HCT116 (cell line): Measurements from ENCODE around the gene TCF7L2. TPM values are rescaled to one million over a fixed set of nuclear protein-coding genes. Genes with fewer than 3 reads are reported as not detected.
A peak's percentile ranks its signal among the peaks of the same experiment; 100 is the strongest.

Experiments used
- ATAC-seq: fragments of 200-7000 bp; cut with Tn5 transposase; 2 replicates; pipeline ENCODE4 v1.9.1; 2020; ENCODE audit warnings: mild to moderate bottlenecking, moderate library complexity
- BruUV-seq: library from RNA; stranded (reverse); fragments of 400-500 nt; replicated peaks from 2 replicates; lab custom pipeline; 2021; lab: Mats Ljungman, UMichigan
- CTCF ChIA-PET: fragments of 300-600 bp; sonication (Branson Sonifier 250); formaldehyde crosslinking; loops from one replicate; lab custom pipeline; 2021; ENCODE audit warnings: antibody characterized with exemption; lab: Charles Lee
- POLR2A ChIA-PET: fragments of 300-600, 350-600 bp; sonication (Branson Sonifier 250); formaldehyde crosslinking; loops from one replicate; lab custom pipeline; 2021; ENCODE audit warnings: antibody characterized with exemption; lab: Charles Lee
- RAD21 ChIA-PET, 2 experiments: fragments of 300-600 bp; sonication (Branson Sonifier 250); formaldehyde crosslinking; loops; one replicate each; lab custom pipeline; 2023; ENCODE audit warnings: low total read pairs in 2 of 2; ENCODE audit not compliant: uncharacterized antibody in 2 of 2, unreplicated experiment in 2 of 2, low non-redundant PET in 1 of 2; lab: Charles Lee
- DNase-seq: peaks from one replicate; pipeline ENCODE4 v3.0.0-alpha.2; 2010; ENCODE audit warnings: low read depth, low spot score
- H2AFZ ChIP-seq: fragments of 200-600 bp; shearing (Covaris generic), sonication (generic); 2 replicates; pipeline ENCODE4 v1.6.1; 2017; ENCODE audit warnings: low read depth, mixed run types, mixed read lengths, antibody characterized with exemption, low read length; ENCODE audit not compliant: poor library complexity, severe bottlenecking
- H3K27ac ChIP-seq: 2 replicates; pipeline ENCODE4 v1.5.1; 2012; ENCODE audit warnings: low read depth, low read length
- H3K27me3 ChIP-seq: fragments of 200-600 bp; sonication (generic); 2 replicates; pipeline ENCODE4 v1.6.1; 2016; ENCODE audit warnings: mixed run types, low read length, mixed read lengths; ENCODE audit not compliant: insufficient read depth
- H3K36me3 ChIP-seq, 2 experiments: fragments of 200-500 bp in 1 of 2; fragments of 200-600 bp in 1 of 2; sonication (Bioruptor generic) in 1 of 2; sonication (generic) in 1 of 2; 2 replicates each; pipeline versions ENCODE4 v1.5.1 to v1.6.1; 2014 to 2016; ENCODE audit warnings: low read length in 2 of 2, inconsistent platforms in 1 of 2, mixed read lengths in 1 of 2, mixed run types in 1 of 2; ENCODE audit not compliant: insufficient read depth in 2 of 2, control insufficient read depth in 1 of 2
- H3K4me1 ChIP-seq, 2 experiments: fragments of 200-600 bp in 1 of 2; sonication (generic) in 1 of 2; 2 replicates each; pipeline versions ENCODE4 v1.5.1 to v1.6.1; 2012 to 2017; ENCODE audit warnings: low read length in 2 of 2, inconsistent platforms in 1 of 2, mild to moderate bottlenecking in 1 of 2, mixed read lengths in 1 of 2, mixed run types in 1 of 2, moderate library complexity in 1 of 2; ENCODE audit not compliant: insufficient read depth in 2 of 2, control insufficient read depth in 1 of 2
- H3K4me2 ChIP-seq: fragments of 200-600 bp; sonication (generic); 2 replicates; pipeline ENCODE4 v1.6.1; 2017; ENCODE audit warnings: mixed run types, low read length, mixed read lengths
- H3K4me3 ChIP-seq, 2 experiments: fragments of 200-600 bp in 1 of 2; sonication (generic) in 1 of 2; replicated peaks in 1 of 2; 2 replicates each; pipeline ENCODE4 v1.5.1; 2011 to 2016; ENCODE audit warnings: low read length in 2 of 2, control low read depth in 1 of 2, low read depth in 1 of 2, mild to moderate bottlenecking in 1 of 2, mixed read lengths in 1 of 2, mixed run types in 1 of 2
- H3K79me2 ChIP-seq: fragments of 200-600 bp; sonication (generic); 2 replicates; pipeline ENCODE4 v1.6.1; 2017; ENCODE audit warnings: mild to moderate bottlenecking, mixed run types, low read length, moderate library complexity, mixed read lengths; ENCODE audit not compliant: insufficient read depth
- H3K9ac ChIP-seq: fragments of 200-600 bp; sonication (generic); 2 replicates; pipeline ENCODE4 v1.6.1; 2016; ENCODE audit warnings: low read length, mixed read lengths
- H3K9me2 ChIP-seq: fragments of 200-600 bp; sonication (generic), shearing (Covaris generic); 2 replicates; pipeline ENCODE4 v1.6.1; 2017; ENCODE audit warnings: mixed run types, mild to moderate bottlenecking, moderate library complexity; ENCODE audit not compliant: insufficient read depth
- H3K9me3 ChIP-seq, 2 experiments: fragments of 200-500 bp in 1 of 2; fragments of 200-600 bp in 1 of 2; sonication (Bioruptor generic) in 1 of 2; sonication (generic) in 1 of 2; 2 replicates each; pipeline ENCODE4 v1.6.1; 2014 to 2017; ENCODE audit warnings: low read length in 2 of 2, mixed read lengths in 2 of 2, inconsistent platforms in 1 of 2, low read depth in 1 of 2, mild to moderate bottlenecking in 1 of 2, mixed run types in 1 of 2, moderate library complexity in 1 of 2; ENCODE audit not compliant: control insufficient read depth in 1 of 2, insufficient read depth in 1 of 2
- H4K20me1 ChIP-seq: fragments of 200-600 bp; sonication (generic), shearing (Covaris generic); 2 replicates; pipeline ENCODE4 v1.6.1; 2017; ENCODE audit warnings: mixed run types, mild to moderate bottlenecking, moderate library complexity; ENCODE audit not compliant: insufficient read depth
- ATF3 ChIP-seq: IDR thresholded peaks from 2 replicates; pipeline ENCODE4 v1.6.1; 2012
- CTCF ChIP-seq, 3 experiments: fragments of 200-600 bp in 1 of 3; sonication (generic) in 1 of 3; IDR thresholded peaks in 2 of 3; conservative IDR thresholded peaks in 1 of 3; 2 replicates each; pipeline ENCODE4 v1.5.1; 2012 to 2017; ENCODE audit warnings: low read depth in 2 of 3, low read length in 2 of 3, antibody characterized with exemption in 1 of 3, borderline replicate concordance in 1 of 3, control low read depth in 1 of 3, mild to moderate bottlenecking in 1 of 3, mixed read lengths in 1 of 3, mixed run types in 1 of 3, moderate library complexity in 1 of 3; ENCODE audit not compliant: insufficient read depth in 1 of 3
- EZH2 ChIP-seq: fragments of 200-600 bp; sonication (generic); IDR thresholded peaks from 2 replicates; pipeline ENCODE4 v1.6.1; 2017; ENCODE audit warnings: antibody characterized with exemption, mixed run types
- EZH2phosphoT487 ChIP-seq: fragments of 200-600 bp; IDR thresholded peaks from 2 replicates; pipeline ENCODE4 v1.6.1; 2018; ENCODE audit warnings: antibody characterized with exemption, borderline replicate concordance
- FOSL1 ChIP-seq: IDR thresholded peaks from 2 replicates; pipeline ENCODE4 v1.6.1; 2012; ENCODE audit warnings: low read depth
- JUND ChIP-seq: IDR thresholded peaks from 2 replicates; pipeline ENCODE4 v1.6.1; 2012
- POLR2AphosphoS5 ChIP-seq: IDR thresholded peaks from 2 replicates; pipeline ENCODE4 v1.6.1; 2011; ENCODE audit warnings: mild to moderate bottlenecking, low read depth, low read length, moderate library complexity
- RAD21 ChIP-seq: IDR thresholded peaks from 2 replicates; pipeline ENCODE4 v1.6.1; 2012; ENCODE audit warnings: low read depth, mild to moderate bottlenecking
- SP1 ChIP-seq: IDR thresholded peaks from 2 replicates; pipeline ENCODE4 v1.6.1; 2012; ENCODE audit warnings: low read depth
- ZBTB33 ChIP-seq: IDR thresholded peaks from 2 replicates; pipeline ENCODE4 v1.6.1; 2011; ENCODE audit warnings: mild to moderate bottlenecking, low read length, moderate library complexity; ENCODE audit not compliant: insufficient replicate concordance; ENCODE audit errors: extremely low read depth
- intact Hi-C: fragments of 100-400 bp; cut with micrococcal nuclease; formaldehyde crosslinking; loops from 2 replicates; pipeline ENCODE4 v1.10.0; 2022
- total RNA-seq: library from RNA; stranded (reverse); gene quantifications from one replicate; pipeline ENCODE4 v1.2.1, GENCODE V29; 2021; ENCODE audit not compliant: unreplicated experiment
- TF ChIP-seq, protein P1 (sequence below): IDR thresholded peaks from 2 replicates; pipeline ENCODE4 v1.6.1; 2012

Gene TCF7L2
- total RNA-seq, 1 experiment from 2014 or later = 164 TPM

- TF ChIP-seq ATF3 = no peak
- TF ChIP-seq, protein P1, sequence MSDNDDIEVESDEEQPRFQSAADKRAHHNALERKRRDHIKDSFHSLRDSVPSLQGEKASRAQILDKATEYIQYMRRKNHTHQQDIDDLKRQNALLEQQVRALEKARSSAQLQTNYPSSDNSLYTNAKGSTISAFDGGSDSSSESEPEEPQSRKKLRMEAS = no peak
- TF ChIP-seq EZH2phosphoT487 = no peak
- TF ChIP-seq CTCF (IDR thresholded peaks at IDR 0.05 in 2 of 3, conservative IDR thresholded peaks at IDR 0.05 in 1 of 3; ENCODE audit: borderline replicate concordance in 1 of 3, insufficient read depth in 1 of 3, low read depth in 2 of 3, low read length in 2 of 3) = no peak
- no peak for TF ChIP-seq POLR2AphosphoS5
These were observed 183.6 kb downstream of the TCF7L2 start (continued) for GRCh38 chr10:113133497-113134115.

DNA sequence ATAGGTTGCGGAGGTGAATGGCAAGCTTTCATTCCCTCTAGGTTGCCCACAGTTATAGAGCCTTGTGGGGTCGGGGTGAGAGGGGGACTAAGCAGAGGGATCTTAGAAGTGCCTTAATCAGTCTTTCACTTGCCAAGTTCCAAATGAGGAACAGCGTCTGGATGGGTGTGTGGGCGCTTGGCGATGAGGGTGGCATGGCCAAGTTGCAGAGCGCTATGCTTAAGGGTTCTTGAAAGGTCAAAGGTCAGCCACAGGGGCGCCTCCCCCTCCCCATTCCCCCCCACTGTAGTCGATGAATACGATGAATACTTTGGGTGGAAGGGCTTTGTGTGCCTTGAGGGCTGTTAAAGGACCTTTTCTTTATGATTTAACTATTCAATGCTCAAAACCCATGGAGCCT is 185.0 kb downstream of the TCF7L2 start:
- CTCF ChIA-PET = no interaction called here
- intact Hi-C loops = no loop called here
- H2AFZ ChIP-seq = no peak overlapping the region
- DNase-seq = no peak
- H3K4me3 ChIP-seq = no peak overlapping the region
- ATAC-seq = peak; percentile 19; the same call in 1 of the 2 replicates
- no peak overlapping the region for H3K4me2 ChIP-seq
- no peaks in the 10 kb centered on the region for H3K9me2 ChIP-seq
- H3K27me3 ChIP-seq = no peaks in the 10 kb centered on the region
- H4K20me1 ChIP-seq = peaks cover 17% of the 10 kb centered on the region; the same call in 1 of the 2 replicates
- peaks cover 10 to 11% of the 10 kb centered on the region in 2 experiments for H3K36me3 ChIP-seq
- H3K4me1 ChIP-seq = peaks cover 5 to 8% of the 10 kb centered on the region in 2 experiments; a peak in 2 of 4 replicates
- H3K9ac ChIP-seq = no peak overlapping the region
- TF ChIP-seq RAD21 (no peak), EZH2 (no peak), ZBTB33 (no peak), ATF3 (no peak), FOSL1 (no peak), JUND (no peak), SP1 (no peak)
- H3K27ac ChIP-seq = no peak overlapping the region
- POLR2A ChIA-PET = no interaction called here
- H3K9me3 ChIP-seq = no peaks in the 10 kb centered on the region
- RAD21 ChIA-PET = no interaction called here
- no TSS peak for BruUV-seq
- peaks cover 98% of the 10 kb centered on the region for H3K79me2 ChIP-seq
